C4-2B (cell line): Measurements from ENCODE around the gene GMPR.
"Not testable (repeated sequence)": the region's sequence is repeated elsewhere in the genome, so short reads cannot be mapped to it uniquely, and the experiment has no call there.

ENCODE experiments used
- H3K27ac ChIP-seq: fragments of 450-650 bp; 2 replicates; pipeline ENCODE4 v1.5.1; 2017
- CTCF ChIP-seq: fragments of 450-650 bp; conservative IDR thresholded peaks from 2 replicates; pipeline ENCODE4 v1.5.1; 2017; ENCODE audit warnings: mild to moderate bottlenecking
- ZFX ChIP-seq: fragments of 450-650 bp; IDR thresholded peaks from 2 replicates; pipeline ENCODE4 v1.6.1; 2017

The GMPR gene

GRCh38 chr6:16212276-16212675, 26.1 kb upstream of the GMPR start:
- H3K27ac ChIP-seq, result no peak overlapping the region
- no peak for TF ChIP-seq ZFX
- no peak for TF ChIP-seq CTCF

GRCh38 chr6:16216501-16217155, 21.8 kb upstream of the GMPR start:
- TF ChIP-seq ZFX, result no peak
- TF ChIP-seq CTCF, result no peak

GRCh38 chr6:16217156-16217721, 21.1 kb upstream of the GMPR start:
- TF ChIP-seq CTCF (no peak), ZFX (no peak)

More at GRCh38 chr6:16216501-16217155, 21.8 kb upstream of the GMPR start:
- no peak overlapping the region for H3K27ac ChIP-seq

GRCh38 chr6:16222826-16223225, 15.6 kb upstream of the GMPR start:
- TF ChIP-seq CTCF (no peak), ZFX (no peak)
- H3K27ac ChIP-seq, result no peak overlapping the region

More at GRCh38 chr6:16217156-16217721, 21.1 kb upstream of the GMPR start:
- no peak overlapping the region for H3K27ac ChIP-seq

- TF ChIP-seq CTCF, result no peak
- TF ChIP-seq ZFX, result no peak
- H3K27ac ChIP-seq, result no peak overlapping the region
These were observed 15.0 kb upstream of the GMPR start for GRCh38 chr6:16223362-16223761.

GRCh38 chr6:16224409-16224808, 14.0 kb upstream of the GMPR start:
- no peak overlapping the region for H3K27ac ChIP-seq
- TF ChIP-seq CTCF (no peak), ZFX (no peak)

GRCh38 chr6:16225062-16225731, 13.2 kb upstream of the GMPR start:
- not testable (repeated sequence) for H3K27ac ChIP-seq

- not testable (repeated sequence) for H3K27ac ChIP-seq
These were observed 12.0 kb upstream of the GMPR start for GRCh38 chr6:16226117-16227047.
